ENCODE data around the gene SELENOM.

The SELENOM gene

DNA sequence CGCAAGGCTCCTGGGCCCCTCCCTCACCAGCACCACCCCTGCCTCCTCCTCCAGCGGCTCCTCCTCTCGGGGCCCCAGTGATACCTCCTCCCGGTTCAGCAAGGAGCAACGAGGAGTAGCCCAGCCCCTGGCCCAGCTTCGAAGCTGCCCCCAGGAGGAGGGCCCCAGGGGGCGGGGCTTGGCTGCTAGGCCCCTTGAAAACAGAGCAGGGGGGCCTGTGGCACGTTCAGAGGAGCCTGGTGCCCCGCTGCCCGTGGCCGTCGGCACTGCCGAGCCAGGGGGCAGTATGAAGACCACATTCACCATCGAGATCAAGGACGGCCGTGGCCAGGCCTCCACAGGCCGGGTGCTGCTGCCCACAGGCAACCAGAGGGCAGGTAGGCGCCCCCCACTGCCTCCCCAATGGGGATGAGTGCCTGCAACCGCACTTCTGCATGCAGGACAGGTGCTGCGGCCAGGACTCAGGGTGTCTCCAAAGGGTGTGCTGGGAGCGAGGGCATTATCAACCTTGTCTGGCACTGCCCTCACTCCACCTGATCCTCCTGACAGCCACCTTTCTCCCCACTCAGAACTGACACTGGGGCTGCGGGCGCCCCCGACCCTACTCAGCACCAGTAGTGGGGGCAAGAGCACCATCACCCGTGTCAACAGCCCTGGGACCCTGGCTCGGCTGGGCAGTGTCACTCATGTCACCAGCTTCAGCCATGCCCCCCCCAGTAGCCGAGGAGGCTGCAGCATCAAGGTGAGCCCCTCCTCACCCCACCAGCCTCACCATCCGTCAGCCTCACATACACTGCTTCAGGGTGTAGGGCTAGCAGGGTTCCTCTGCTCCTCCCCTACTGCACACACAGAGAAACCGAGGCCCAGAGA lies 16.0 kb downstream of the SELENOM start:
- ATAC-seq (ENCODE audit: insufficient read depth, low read depth), result no peak
- peaks cover 74% of the 10 kb centered on the region for H3K36me3 ChIP-seq (ENCODE audit: insufficient read depth, low read length)
- no peak overlapping the region for H3K9ac ChIP-seq (ENCODE audit: low read depth, low read length)
- no peak overlapping the region for H2AFZ ChIP-seq (ENCODE audit: low read depth, low read length)
- no peaks in the 10 kb centered on the region for H3K9me3 ChIP-seq (ENCODE audit: insufficient read depth, low read length, severe bottlenecking)
- no peaks in the 10 kb centered on the region for H3K27me3 ChIP-seq (ENCODE audit: insufficient read depth, low read length, poor library complexity)
- H4K20me1 ChIP-seq (ENCODE audit: insufficient read depth, low read length), result no peaks in the 10 kb centered on the region; the same call in 1 of the 2 replicates
- H3K4me2 ChIP-seq (ENCODE audit: insufficient read depth, low read length), result no peak overlapping the region
- no peak overlapping the region for H3K27ac ChIP-seq (ENCODE audit: low read length)
- H3K4me3 ChIP-seq (ENCODE audit: low read depth in 1 of 2, low read length in 2 of 2), result no peak overlapping the region
- TF ChIP-seq, protein P1, sequence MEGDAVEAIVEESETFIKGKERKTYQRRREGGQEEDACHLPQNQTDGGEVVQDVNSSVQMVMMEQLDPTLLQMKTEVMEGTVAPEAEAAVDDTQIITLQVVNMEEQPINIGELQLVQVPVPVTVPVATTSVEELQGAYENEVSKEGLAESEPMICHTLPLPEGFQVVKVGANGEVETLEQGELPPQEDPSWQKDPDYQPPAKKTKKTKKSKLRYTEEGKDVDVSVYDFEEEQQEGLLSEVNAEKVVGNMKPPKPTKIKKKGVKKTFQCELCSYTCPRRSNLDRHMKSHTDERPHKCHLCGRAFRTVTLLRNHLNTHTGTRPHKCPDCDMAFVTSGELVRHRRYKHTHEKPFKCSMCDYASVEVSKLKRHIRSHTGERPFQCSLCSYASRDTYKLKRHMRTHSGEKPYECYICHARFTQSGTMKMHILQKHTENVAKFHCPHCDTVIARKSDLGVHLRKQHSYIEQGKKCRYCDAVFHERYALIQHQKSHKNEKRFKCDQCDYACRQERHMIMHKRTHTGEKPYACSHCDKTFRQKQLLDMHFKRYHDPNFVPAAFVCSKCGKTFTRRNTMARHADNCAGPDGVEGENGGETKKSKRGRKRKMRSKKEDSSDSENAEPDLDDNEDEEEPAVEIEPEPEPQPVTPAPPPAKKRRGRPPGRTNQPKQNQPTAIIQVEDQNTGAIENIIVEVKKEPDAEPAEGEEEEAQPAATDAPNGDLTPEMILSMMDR (IDR thresholded peaks at IDR 0.05; ENCODE audit: borderline replicate concordance, extremely low read depth, low read length, poor library complexity, severe bottlenecking), result no peak
- no peak for TF ChIP-seq EZH2 (IDR thresholded peaks at IDR 0.05; ENCODE audit: borderline replicate concordance, low read depth, low read length, severe bottlenecking)
- H3K4me1 ChIP-seq (ENCODE audit: insufficient read depth, low read length), result no peaks in the 10 kb centered on the region
- no peak for DNase-seq
- H3K79me2 ChIP-seq (ENCODE audit: insufficient read depth, low read length), result no peaks in the 10 kb centered on the region

DNA sequence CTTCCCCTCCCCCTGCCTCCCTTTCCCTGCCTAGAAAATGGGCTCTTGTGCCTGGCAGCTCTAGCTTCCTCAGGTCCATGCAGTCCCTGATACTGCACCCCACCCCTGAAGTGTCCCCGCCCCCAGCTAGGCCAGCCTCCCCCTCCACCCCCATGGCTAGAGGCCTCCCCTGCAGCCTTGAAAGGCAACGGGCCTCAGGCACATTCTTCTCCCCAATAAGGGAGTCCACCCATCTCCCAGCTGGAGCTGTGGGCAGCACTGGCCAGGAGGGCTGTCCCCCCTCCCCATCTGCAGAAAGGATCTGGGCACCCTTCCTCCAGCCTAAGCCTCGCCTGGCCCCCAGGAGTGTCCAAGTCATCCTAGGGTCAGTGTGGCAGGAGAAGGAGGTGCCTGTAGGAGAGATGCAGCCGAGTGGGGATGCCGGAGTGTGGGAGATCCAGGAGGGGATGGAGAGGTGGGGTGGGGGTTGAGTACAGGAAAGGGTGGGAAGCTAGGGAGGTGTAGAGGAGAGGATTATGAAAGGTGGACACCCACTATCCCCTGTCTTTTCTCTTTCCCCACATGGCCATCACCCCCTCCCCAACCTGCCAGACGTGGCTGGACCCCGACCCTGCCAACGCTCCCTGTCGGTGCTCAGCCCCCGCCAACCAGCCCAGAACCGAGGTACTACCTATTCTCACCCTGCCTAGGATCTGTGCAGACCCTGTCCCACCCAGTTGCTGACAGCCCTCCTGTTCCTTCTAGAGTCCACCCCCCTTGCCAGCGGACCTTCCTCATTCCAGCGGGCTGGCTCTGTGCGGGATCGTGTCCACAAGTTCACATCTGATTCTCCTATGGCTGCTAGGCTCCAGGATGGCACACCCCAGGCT lies 16.9 kb downstream of the SELENOM start:
- H3K9me3 ChIP-seq (ENCODE audit: insufficient read depth, low read length, severe bottlenecking), result no peaks in the 10 kb centered on the region
- no peak overlapping the region for H3K4me3 ChIP-seq (ENCODE audit: low read depth in 1 of 2, low read length in 2 of 2)
- H3K4me2 ChIP-seq (ENCODE audit: insufficient read depth, low read length), result no peak overlapping the region
- H2AFZ ChIP-seq (ENCODE audit: low read depth, low read length), result no peak overlapping the region
- DNase-seq (no peak), ATAC-seq (ENCODE audit: insufficient read depth, low read depth) (no peak)
- peaks cover 4% of the 10 kb centered on the region for H3K4me1 ChIP-seq (ENCODE audit: insufficient read depth, low read length)
- no peak overlapping the region for H3K9ac ChIP-seq (ENCODE audit: low read depth, low read length)
- H4K20me1 ChIP-seq (ENCODE audit: insufficient read depth, low read length), result no peaks in the 10 kb centered on the region; the same call in 1 of the 2 replicates
- no peaks in the 10 kb centered on the region for H3K79me2 ChIP-seq (ENCODE audit: insufficient read depth, low read length)
- no peak overlapping the region for H3K27ac ChIP-seq (ENCODE audit: low read length)
- TF ChIP-seq, protein P1 (IDR thresholded peaks at IDR 0.05; ENCODE audit: borderline replicate concordance, extremely low read depth, low read length, poor library complexity, severe bottlenecking), result no peak
- no peak for TF ChIP-seq EZH2 (IDR thresholded peaks at IDR 0.05; ENCODE audit: borderline replicate concordance, low read depth, low read length, severe bottlenecking)
- peaks cover 66% of the 10 kb centered on the region for H3K36me3 ChIP-seq (ENCODE audit: insufficient read depth, low read length)
- H3K27me3 ChIP-seq (ENCODE audit: insufficient read depth, low read length, poor library complexity), result no peaks in the 10 kb centered on the region

DNA sequence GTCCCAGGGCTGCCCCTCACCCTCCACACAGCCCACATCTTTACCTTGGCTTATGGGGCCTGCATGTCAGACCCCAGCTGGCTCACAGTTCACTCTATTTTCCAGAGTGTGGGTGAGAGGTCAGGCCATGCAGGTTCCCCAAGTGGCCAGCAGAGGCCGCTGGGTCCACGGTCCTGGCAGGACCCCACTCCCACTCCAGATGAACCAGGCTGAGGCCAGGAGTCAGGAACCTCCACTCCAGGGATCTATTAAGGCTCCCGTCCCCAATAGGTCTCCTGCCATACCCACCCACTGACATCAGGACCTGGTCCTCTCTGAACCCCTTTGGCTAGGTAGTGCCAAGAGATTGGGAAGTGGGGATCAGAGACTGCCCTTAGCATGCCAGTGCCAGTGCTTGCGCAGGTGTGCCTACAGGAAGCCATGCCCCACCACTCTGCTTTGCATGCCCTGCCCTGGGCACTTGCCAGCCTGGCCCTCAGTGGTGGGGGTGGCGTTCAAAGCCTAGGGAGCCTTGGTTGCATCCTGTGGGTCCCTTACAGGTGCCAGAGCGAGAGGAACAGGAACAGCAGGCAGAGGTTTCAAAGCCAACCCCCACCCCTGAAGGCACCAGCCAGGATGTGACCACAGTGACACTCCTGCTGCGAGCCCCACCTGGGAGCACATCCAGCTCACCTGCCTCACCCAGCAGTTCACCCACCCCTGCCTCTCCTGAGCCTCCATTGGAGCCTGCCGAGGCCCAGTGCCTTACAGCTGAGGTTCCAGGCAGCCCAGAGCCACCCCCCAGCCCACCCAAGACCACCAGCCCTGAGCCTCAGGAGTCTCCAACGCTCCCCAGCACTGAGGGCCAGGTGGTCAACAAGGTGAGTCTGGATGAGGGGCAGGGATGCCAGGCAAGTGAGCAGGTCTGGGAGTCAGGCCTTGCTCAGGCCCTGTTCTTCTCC lies 17.9 kb downstream of the SELENOM start:
- H3K9ac ChIP-seq (ENCODE audit: low read depth, low read length), result no peak overlapping the region
- H4K20me1 ChIP-seq (ENCODE audit: insufficient read depth, low read length), result no peaks in the 10 kb centered on the region; the same call in 1 of the 2 replicates
- no peak overlapping the region for H2AFZ ChIP-seq (ENCODE audit: low read depth, low read length)
- no peak overlapping the region for H3K27ac ChIP-seq (ENCODE audit: low read length)
- no peak for TF ChIP-seq EZH2 (IDR thresholded peaks at IDR 0.05; ENCODE audit: borderline replicate concordance, low read depth, low read length, severe bottlenecking)
- TF ChIP-seq, protein P1 (IDR thresholded peaks at IDR 0.05; ENCODE audit: borderline replicate concordance, extremely low read depth, low read length, poor library complexity, severe bottlenecking), result peak; percentile 68
- no peaks in the 10 kb centered on the region for H3K9me3 ChIP-seq (ENCODE audit: insufficient read depth, low read length, severe bottlenecking)
- no peak for ATAC-seq (ENCODE audit: insufficient read depth, low read depth)
- no peaks in the 10 kb centered on the region for H3K27me3 ChIP-seq (ENCODE audit: insufficient read depth, low read length, poor library complexity)
- peak; percentile 32 for DNase-seq
- peaks cover 12% of the 10 kb centered on the region for H3K4me1 ChIP-seq (ENCODE audit: insufficient read depth, low read length)
- peaks cover 2% of the 10 kb centered on the region for H3K79me2 ChIP-seq (ENCODE audit: insufficient read depth, low read length)
- H3K4me3 ChIP-seq (ENCODE audit: low read depth in 1 of 2, low read length in 2 of 2), result no peak overlapping the region
- H3K4me2 ChIP-seq (ENCODE audit: insufficient read depth, low read length), result no peak overlapping the region
- peaks cover 58% of the 10 kb centered on the region for H3K36me3 ChIP-seq (ENCODE audit: insufficient read depth, low read length)

All from DND-41 (cell line).